ENCODE data around the gene SLC22A5.

SLC22A5 gene

GRCh38 chr5:132369474-132370180 is at the start of gene SLC22A5:
SLC22A5 (plus strand) TSS chr5:132369710; CDS start chr5:132369973, 263 bp downstream.
- FAIRE-seq: no peak

GRCh38 chr5:132319975-132320374 is 49.5 kb upstream of the SLC22A5 start:
- FAIRE-seq: no peak

GRCh38 chr5:132321109-132321721 is 48.3 kb upstream of the SLC22A5 start:
- no peak for FAIRE-seq

- FAIRE-seq: no peak
These were observed 47.2 kb upstream of the SLC22A5 start for GRCh38 chr5:132322266-132322665.

GRCh38 chr5:132323202-132323601 is 46.3 kb upstream of the SLC22A5 start:
- no peak for FAIRE-seq

- FAIRE-seq: no peak
These were observed 43.8 kb upstream of the SLC22A5 start for GRCh38 chr5:132325691-132326090.

- FAIRE-seq: no peak
These were observed 42.1 kb upstream of the SLC22A5 start for GRCh38 chr5:132327252-132327955.

GRCh38 chr5:132334812-132335211 is 34.7 kb upstream of the SLC22A5 start:
- no peak for FAIRE-seq

GRCh38 chr5:132335402-132335801 is 34.1 kb upstream of the SLC22A5 start:
- FAIRE-seq: no peak

- no peak for FAIRE-seq
These were observed 30.0 kb upstream of the SLC22A5 start for GRCh38 chr5:132339502-132339901.

GRCh38 chr5:132342291-132343180 is 27.0 kb upstream of the SLC22A5 start:
- no peak for FAIRE-seq

GRCh38 chr5:132344775-132345514 is 24.6 kb upstream of the SLC22A5 start:
- FAIRE-seq: no peak

GRCh38 chr5:132353486-132353995 is 16.0 kb upstream of the SLC22A5 start:
- FAIRE-seq: no peak

- no peak for FAIRE-seq
These were observed 14.9 kb upstream of the SLC22A5 start for GRCh38 chr5:132354381-132355139.

GRCh38 chr5:132355140-132355765 is 14.3 kb upstream of the SLC22A5 start:
- FAIRE-seq: no peak

GRCh38 chr5:132358775-132359174 is 10.7 kb upstream of the SLC22A5 start:
- FAIRE-seq: no peak

GRCh38 chr5:132362086-132362485 is 7.4 kb upstream of the SLC22A5 start:
- FAIRE-seq: no peak

GRCh38 chr5:132363431-132364112 is 5.9 kb upstream of the SLC22A5 start:
- FAIRE-seq: no peak

- FAIRE-seq: no peak
These were observed 5.2 kb upstream of the SLC22A5 start for GRCh38 chr5:132364319-132364718.

GRCh38 chr5:132365213-132365612 is 4.3 kb upstream of the SLC22A5 start:
- FAIRE-seq: no peak
